PC-3 (cell line): Measurements from ENCODE around the gene ZNF281.

Experiments used
- CTCF ChIP-seq: fragments of 300-600 bp; sonication (generic); conservative IDR thresholded peaks from 2 replicates; pipeline ENCODE4 v1.5.1; 2017; ENCODE audit warnings: antibody characterized with exemption, low read depth, mild to moderate bottlenecking, low read length
- EZH2 ChIP-seq: fragments of 300-600 bp; sonication (generic); IDR thresholded peaks from one replicate; pipeline ENCODE4 v1.6.1; 2017; ENCODE audit warnings: antibody characterized with exemption, mild to moderate bottlenecking, low read length; ENCODE audit not compliant: unreplicated experiment
- EZH2phosphoT487 ChIP-seq: fragments of 300-600 bp; sonication (generic); IDR thresholded peaks from 2 replicates; pipeline ENCODE4 v1.6.1; 2018; ENCODE audit warnings: mild to moderate bottlenecking, antibody characterized with exemption, low read length, borderline replicate concordance

- no peak for TF ChIP-seq CTCF
- TF ChIP-seq EZH2: no peak
- no peak for TF ChIP-seq EZH2phosphoT487
These were observed 1.8 kb upstream of the ZNF281 start for GRCh38 chr1:200411406-200412257.
